ENCODE results near the gene NDUFB7. TPM values are rescaled to one million over a fixed set of nuclear protein-coding genes. Genes with fewer than 3 reads are reported as not detected.

Gene NDUFB7
- polyA plus RNA-seq, 1 donor (not counting 4 experiments of a cell fraction or from before 2014, with no cell fraction given), result 146 TPM

DNA sequence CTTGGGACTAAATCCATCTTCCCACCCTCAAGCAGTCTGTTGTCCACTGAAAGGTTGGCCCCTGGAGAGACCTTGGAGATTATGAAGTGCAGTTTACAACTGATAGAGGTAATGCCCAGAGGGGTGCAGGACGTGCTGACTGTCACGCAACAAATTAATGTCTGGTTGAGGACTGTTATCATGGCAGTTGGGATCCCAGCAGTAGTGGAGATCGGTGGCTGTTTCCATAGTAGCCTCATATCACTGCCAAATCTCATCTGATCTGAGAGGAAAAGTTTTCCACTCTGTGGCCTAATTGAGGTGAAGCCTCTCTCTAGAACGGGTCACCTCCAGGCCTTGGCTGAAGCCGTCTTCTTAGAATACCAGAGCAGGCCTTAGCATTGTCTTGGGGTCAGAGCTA is 38.4 kb downstream of the NDUFB7 start:
- Histone ChIP-seq H3K79me2 (ENCODE audit: control insufficient read depth, insufficient read depth, low read length) (peaks cover 60% of the 10 kb centered on the region), H3K27me3 (ENCODE audit: control insufficient read depth, extremely low read depth, insufficient read depth, low read length) (no peaks in the 10 kb centered on the region), H2AFZ (ENCODE audit: control insufficient read depth, low read length) (no peak overlapping the region), H3K4me3 (ENCODE audit: control insufficient read depth in 2 of 3, extremely low read depth in 1 of 3, insufficient read depth in 2 of 3, low read depth in 1 of 3, low read length in 3 of 3) (no peak overlapping the region), H3K27ac (ENCODE audit: control insufficient read depth, insufficient read depth, low read length) (no peak overlapping the region), H3K36me3 (ENCODE audit: control insufficient read depth in 2 of 2, extremely low read depth in 1 of 2, insufficient read depth in 2 of 2, low read length in 2 of 2) (peaks cover 3 to 6% of the 10 kb centered on the region in 2 experiments), H4K20me1 (ENCODE audit: control insufficient read depth, extremely low read depth, insufficient read depth, low read length) (no peaks in the 10 kb centered on the region), H3K9me1 (ENCODE audit: control insufficient read depth, extremely low read depth, insufficient read depth, low read length) (no peaks in the 10 kb centered on the region), H3K4me1 (ENCODE audit: control insufficient read depth, extremely low read depth, insufficient read depth, low read length) (peaks cover 25% of the 10 kb centered on the region), H3K4me2 (ENCODE audit: control insufficient read depth, extremely low read depth, insufficient read depth, low read depth, low read length) (no peak overlapping the region), H3K9ac (ENCODE audit: control insufficient read depth, extremely low read depth, insufficient read depth, low read length) (no peak overlapping the region), H3K9me3 (ENCODE audit: control insufficient read depth, low read depth, low read length) (no peaks in the 10 kb centered on the region)
- no peak for FAIRE-seq
- no peak for DNase-seq (ENCODE audit: low read depth, low spot score)
- dilution Hi-C loops (cut with MboI; ENCODE audit: extremely low pct_ligation_motif_present, low sequenced_read_pairs), result no loop called here
- no peak for TF ChIP-seq EZH2 (IDR thresholded peaks at IDR 0.05; ENCODE audit: low read length)
- TF ChIP-seq, protein P1, sequence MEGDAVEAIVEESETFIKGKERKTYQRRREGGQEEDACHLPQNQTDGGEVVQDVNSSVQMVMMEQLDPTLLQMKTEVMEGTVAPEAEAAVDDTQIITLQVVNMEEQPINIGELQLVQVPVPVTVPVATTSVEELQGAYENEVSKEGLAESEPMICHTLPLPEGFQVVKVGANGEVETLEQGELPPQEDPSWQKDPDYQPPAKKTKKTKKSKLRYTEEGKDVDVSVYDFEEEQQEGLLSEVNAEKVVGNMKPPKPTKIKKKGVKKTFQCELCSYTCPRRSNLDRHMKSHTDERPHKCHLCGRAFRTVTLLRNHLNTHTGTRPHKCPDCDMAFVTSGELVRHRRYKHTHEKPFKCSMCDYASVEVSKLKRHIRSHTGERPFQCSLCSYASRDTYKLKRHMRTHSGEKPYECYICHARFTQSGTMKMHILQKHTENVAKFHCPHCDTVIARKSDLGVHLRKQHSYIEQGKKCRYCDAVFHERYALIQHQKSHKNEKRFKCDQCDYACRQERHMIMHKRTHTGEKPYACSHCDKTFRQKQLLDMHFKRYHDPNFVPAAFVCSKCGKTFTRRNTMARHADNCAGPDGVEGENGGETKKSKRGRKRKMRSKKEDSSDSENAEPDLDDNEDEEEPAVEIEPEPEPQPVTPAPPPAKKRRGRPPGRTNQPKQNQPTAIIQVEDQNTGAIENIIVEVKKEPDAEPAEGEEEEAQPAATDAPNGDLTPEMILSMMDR (optimal IDR thresholded peaks at IDR 0.05 in 1 of 3, IDR thresholded peaks at IDR 0.05 in 1 of 3, conservative IDR thresholded peaks at IDR 0.05 in 1 of 3; ENCODE audit: extremely low read depth in 1 of 3, insufficient read depth in 2 of 3, low read length in 3 of 3), result no peak

DNA sequence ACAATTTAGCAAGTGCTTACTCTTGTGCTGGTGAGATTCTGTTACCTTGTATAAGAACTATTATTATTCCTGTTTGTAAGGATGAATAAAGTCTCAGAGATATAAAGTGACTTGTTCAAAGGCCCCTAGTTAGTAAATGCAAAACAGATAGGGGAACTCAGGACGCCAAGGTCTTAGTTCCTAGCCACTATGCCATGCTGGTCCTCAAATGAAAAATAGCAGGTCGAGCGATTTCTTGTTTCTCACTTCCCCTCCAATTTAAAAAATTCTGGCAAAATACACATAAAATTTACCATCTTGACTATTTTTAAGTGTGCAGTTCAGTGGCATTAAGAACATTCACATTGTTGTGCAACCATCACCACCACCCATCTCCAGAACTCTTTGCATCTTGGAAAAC is 41.4 kb downstream of the NDUFB7 start:
- peaks cover 33% of the 10 kb centered on the region for H3K4me1 ChIP-seq (ENCODE audit: control insufficient read depth, extremely low read depth, insufficient read depth, low read length)
- no peaks in the 10 kb centered on the region for H4K20me1 ChIP-seq (ENCODE audit: control insufficient read depth, extremely low read depth, insufficient read depth, low read length)
- peak overlapping the region; percentile 74 to 99 (median 98) for H3K4me3 ChIP-seq (ENCODE audit: control insufficient read depth in 2 of 3, extremely low read depth in 1 of 3, insufficient read depth in 2 of 3, low read depth in 1 of 3, low read length in 3 of 3)
- no peak for DNase-seq (ENCODE audit: low read depth, low spot score)
- H3K9me3 ChIP-seq (ENCODE audit: control insufficient read depth, low read depth, low read length), result no peaks in the 10 kb centered on the region
- TF ChIP-seq EZH2 (IDR thresholded peaks at IDR 0.05; ENCODE audit: low read length), result no peak
- TF ChIP-seq, protein P1 (optimal IDR thresholded peaks at IDR 0.05 in 1 of 3, IDR thresholded peaks at IDR 0.05 in 1 of 3, conservative IDR thresholded peaks at IDR 0.05 in 1 of 3; ENCODE audit: extremely low read depth in 1 of 3, insufficient read depth in 2 of 3, low read length in 3 of 3), result no peak
- H3K9me1 ChIP-seq (ENCODE audit: control insufficient read depth, extremely low read depth, insufficient read depth, low read length), result peaks cover 2% of the 10 kb centered on the region
- peaks cover 3 to 6% of the 10 kb centered on the region in 2 experiments for H3K36me3 ChIP-seq (ENCODE audit: control insufficient read depth in 2 of 2, extremely low read depth in 1 of 2, insufficient read depth in 2 of 2, low read length in 2 of 2)
- no peaks in the 10 kb centered on the region for H3K27me3 ChIP-seq (ENCODE audit: control insufficient read depth, extremely low read depth, insufficient read depth, low read length)
- H3K9ac ChIP-seq (ENCODE audit: control insufficient read depth, extremely low read depth, insufficient read depth, low read length), result peak overlapping the region; percentile 92
- H2AFZ ChIP-seq (ENCODE audit: control insufficient read depth, low read length), result no peak overlapping the region
- H3K4me2 ChIP-seq (ENCODE audit: control insufficient read depth, extremely low read depth, insufficient read depth, low read depth, low read length), result peak overlapping the region; percentile 98
- peaks cover 50% of the 10 kb centered on the region for H3K79me2 ChIP-seq (ENCODE audit: control insufficient read depth, insufficient read depth, low read length)
- peak overlapping the region; percentile 84 for H3K27ac ChIP-seq (ENCODE audit: control insufficient read depth, insufficient read depth, low read length)
- no peak for FAIRE-seq
- dilution Hi-C loops (cut with MboI; ENCODE audit: extremely low pct_ligation_motif_present, low sequenced_read_pairs), result no loop called here

Measured in keratinocyte (primary cell).